LNCAP (cell line): Measurements from ENCODE around the gene SHC2.

Experiments
- CTCF ChIP-seq: fragments of 450-650 bp; IDR thresholded peaks from 2 replicates; pipeline ENCODE4 v1.5.1; 2017; ENCODE audit warnings: mild to moderate bottlenecking

Gene SHC2

DNA sequence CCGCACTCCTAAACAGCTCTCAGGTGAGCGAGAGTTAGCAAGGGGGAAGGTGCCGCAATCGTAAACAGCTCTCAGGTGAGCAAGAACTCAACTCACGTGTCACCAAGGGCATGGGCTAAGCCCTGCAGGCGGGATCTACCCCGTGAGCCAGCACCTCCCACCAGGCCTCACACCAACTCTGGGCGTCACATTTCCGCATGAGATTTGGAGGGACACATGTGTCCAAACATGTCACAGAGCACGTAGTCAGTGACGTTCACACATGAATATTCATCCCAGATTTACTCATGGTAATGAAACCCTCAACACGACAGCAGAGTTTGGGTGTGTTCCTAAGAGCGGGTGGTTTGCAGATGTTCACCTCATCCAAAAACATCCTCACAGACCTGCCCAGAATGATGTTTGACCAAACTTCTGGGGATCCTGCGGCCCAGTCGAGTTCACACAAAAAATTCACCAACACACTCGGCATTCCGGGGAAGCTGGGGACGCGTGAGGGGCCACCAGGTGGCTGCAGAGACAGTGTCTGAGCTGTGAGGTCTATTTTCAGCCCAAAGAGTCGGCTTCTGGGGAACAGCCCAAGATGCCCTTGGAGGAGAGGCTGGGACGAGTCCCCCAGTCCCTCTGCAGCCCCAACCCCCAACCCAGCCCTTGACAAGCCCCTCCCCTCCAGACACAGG, 71.4 kb downstream of the SHC2 start:
- TF ChIP-seq CTCF = no peak

- TF ChIP-seq CTCF = no peak
Measured at GRCh38 chr19:388691-389090, 72.1 kb downstream of the SHC2 start.

GRCh38 chr19:387777-388176, 73.1 kb downstream of the SHC2 start:
- no peak for TF ChIP-seq CTCF

DNA sequence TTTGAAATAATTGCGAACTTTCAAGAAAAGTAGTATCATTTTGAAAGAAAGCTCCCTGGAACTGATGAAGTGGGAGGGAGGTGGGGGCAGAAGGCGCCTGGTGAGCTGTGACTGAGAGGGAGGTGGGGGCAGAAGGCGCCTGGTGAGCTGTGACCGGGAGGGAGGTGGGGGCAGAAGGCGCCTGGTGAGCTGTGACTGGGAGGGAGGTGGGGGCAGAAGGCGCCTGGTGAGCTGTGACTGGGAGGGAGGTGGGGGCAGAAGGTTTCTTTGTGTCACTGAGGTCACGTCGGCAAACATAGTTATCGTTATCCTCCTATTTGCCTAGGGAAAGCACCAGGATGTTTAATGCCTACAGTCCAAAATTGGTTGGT, 76.0 kb downstream of the SHC2 start:
- no peak for TF ChIP-seq CTCF

DNA sequence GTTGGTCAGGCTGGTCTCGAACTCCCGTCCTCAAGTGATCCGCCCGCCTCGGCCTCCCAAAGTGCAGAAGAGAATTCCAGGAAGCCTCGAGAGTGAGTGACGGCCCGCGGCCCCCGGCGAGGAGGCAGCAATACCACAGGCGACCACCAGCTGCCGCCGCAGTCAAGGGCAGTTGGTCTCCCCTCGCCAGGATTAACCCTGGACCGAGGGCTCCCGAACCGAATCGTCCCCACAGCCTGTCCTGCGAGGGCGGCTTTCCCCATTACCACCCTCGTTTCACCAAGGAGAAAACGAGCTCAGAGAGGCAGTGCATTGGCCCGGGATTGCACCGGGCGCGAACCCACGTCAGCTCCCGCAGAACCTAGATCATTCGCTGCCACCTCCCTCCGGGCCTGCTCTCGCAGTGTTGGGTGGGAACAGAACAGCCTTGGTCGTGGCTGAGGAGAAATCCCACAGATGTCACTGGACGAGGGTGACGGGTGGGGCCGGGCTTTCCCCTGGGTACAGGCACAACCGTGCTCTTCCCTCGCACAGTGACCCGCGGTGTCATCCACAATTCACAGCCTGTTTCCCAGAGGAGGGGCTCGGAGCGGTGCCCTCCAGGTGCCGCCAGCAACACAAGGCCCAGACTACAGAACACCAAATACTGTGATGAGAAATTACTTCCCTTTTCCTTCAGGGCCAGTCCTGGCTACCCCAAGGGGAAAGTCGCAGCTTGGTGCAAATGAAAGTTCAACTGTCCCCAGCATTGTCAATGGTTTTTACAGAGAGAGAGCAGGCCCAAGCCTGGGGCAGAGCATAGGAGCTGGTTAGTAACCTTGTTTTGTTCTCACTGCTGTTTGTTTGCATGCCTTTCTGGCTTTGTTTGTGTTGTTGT, 76.7 kb downstream of the SHC2 start:
- no peak for TF ChIP-seq CTCF

DNA sequence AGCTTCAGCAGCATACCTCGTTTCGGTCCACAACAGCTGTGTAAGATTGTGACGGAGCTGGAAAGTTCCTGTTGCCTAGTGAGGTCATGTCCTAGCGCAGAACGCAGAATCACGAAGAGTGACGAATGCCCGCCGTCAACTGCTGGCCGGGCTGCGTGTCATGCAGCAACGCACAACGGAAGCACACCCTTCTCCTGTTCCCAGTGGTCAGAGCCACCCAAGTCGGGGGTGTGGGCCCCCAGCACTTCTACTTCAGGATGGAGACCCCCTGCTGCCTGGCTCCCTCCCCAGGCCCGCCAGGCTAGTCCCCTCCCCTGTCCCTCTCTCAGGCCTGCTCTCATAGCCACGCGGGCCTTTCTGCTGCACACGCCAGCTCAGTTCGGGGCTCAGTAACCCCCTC, 77.8 kb downstream of the SHC2 start:
- no peak for TF ChIP-seq CTCF

DNA sequence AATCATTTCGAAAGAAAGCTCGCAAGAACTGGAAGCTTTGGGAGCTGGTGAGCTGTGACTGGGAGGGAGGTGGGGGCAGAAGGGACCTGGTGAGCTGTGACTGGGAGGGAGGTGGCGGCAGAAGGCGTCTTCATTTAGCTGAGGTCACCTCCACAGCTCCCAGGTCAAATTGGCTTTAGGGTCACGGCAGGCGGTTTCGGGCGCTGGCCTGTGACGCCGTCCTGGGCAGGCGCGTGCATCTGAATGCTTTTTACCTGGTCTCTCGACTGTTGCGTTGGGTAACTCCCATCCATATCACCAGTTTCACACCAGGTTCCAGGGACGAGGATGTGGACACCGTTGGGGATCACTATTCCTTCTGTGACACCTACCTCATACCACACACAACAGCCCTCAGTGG, 81.0 kb downstream of the SHC2 start:
- no peak for TF ChIP-seq CTCF
